ENCODE results near the gene UNC45A. TPM values are rescaled to one million over a fixed set of nuclear protein-coding genes. Genes with fewer than 3 reads are reported as not detected.
A peak's percentile ranks its signal among the peaks of the same experiment; 100 is the strongest.

The UNC45A gene
- total and polyA plus RNA-seq, 8 donors, result 29.2 to 51.3 (median 34.2) TPM

GRCh38 chr15:90989040-90989768, 54.1 kb downstream of the UNC45A start:
- TF ChIP-seq CTCF (IDR thresholded peaks at IDR 0.05), result no peak
- H3K27me3 ChIP-seq, result no peaks in the 10 kb centered on the region
- H3K36me3 ChIP-seq, result no peaks in the 10 kb centered on the region
- no peak overlapping the region for H3K4me3 ChIP-seq
- H3K27ac ChIP-seq, result no peak overlapping the region
- peaks cover 0 to 4% (median 4%) of the 10 kb centered on the region in 3 donors for H3K4me1 ChIP-seq
- no peaks in the 10 kb centered on the region for H3K9me3 ChIP-seq
- intact Hi-C loops (cut with DNase I), result no loop called here
- DNase-seq (no peak), ATAC-seq (peak in 1 of 4 donors; percentile 19), FAIRE-seq (no peak)
- WGBS, 2 donors, result 93 to 94% methylated on average over 7 of the region's 7 CpGs

- intact Hi-C loops (cut with DNase I), result no loop called here
- Histone ChIP-seq H3K27ac (no peak overlapping the region), H3K36me3 (no peaks in the 10 kb centered on the region), H3K4me1 (peaks cover 3 to 4% (median 4%) of the 10 kb centered on the region in 3 donors), H3K27me3 (no peaks in the 10 kb centered on the region), H3K9me3 (no peaks in the 10 kb centered on the region), H3K4me3 (no peak overlapping the region)
- ATAC-seq (no peak), DNase-seq (no peak), FAIRE-seq (no peak)
- TF ChIP-seq CTCF (IDR thresholded peaks at IDR 0.05), result no peak
- 94 to 98% methylated on average over 4 of the region's 4 CpGs for WGBS, 2 donors
These were observed 55.4 kb downstream of the UNC45A start for GRCh38 chr15:90990446-90990845.

- intact Hi-C loops (cut with DNase I), result no loop called here
- no peaks in the 10 kb centered on the region for H3K27me3 ChIP-seq
- no peaks in the 10 kb centered on the region for H3K9me3 ChIP-seq
- DNase-seq, result no peak
- ATAC-seq, result no peak
- TF ChIP-seq CTCF (IDR thresholded peaks at IDR 0.05), result no peak
- peaks cover 3 to 4% (median 4%) of the 10 kb centered on the region in 3 donors for H3K4me1 ChIP-seq
- no peaks in the 10 kb centered on the region for H3K36me3 ChIP-seq
- H3K27ac ChIP-seq, result no peak overlapping the region
- WGBS, 2 donors, result 89 to 90% methylated on average over 6 of the region's 6 CpGs
- FAIRE-seq, result no peak
- no peak overlapping the region for H3K4me3 ChIP-seq
These were observed 56.7 kb downstream of the UNC45A start for GRCh38 chr15:90991587-90992285.

GRCh38 chr15:90994059-90994416, 59.0 kb downstream of the UNC45A start:
- H3K4me1 ChIP-seq, result peaks cover 3 to 4% (median 4%) of the 10 kb centered on the region in 3 donors
- intact Hi-C loops (cut with DNase I), result no loop called here
- H3K36me3 ChIP-seq, result peaks cover 0 to 8% (median 0%) of the 10 kb centered on the region in 3 donors
- TF ChIP-seq CTCF (IDR thresholded peaks at IDR 0.05), result no peak
- WGBS, 2 donors, result 0% methylated on average over 35 to 50 of the region's 50 CpGs
- no peaks in the 10 kb centered on the region for H3K27me3 ChIP-seq
- peak in 2 of 6 donors; percentile 55 to 69 for DNase-seq
- H3K4me3 ChIP-seq, result peak overlapping the region; percentile 78 to 99 (median 90)
- H3K27ac ChIP-seq, result peak overlapping the region; percentile 67 to 83 (median 71)
- no peak for FAIRE-seq
- ATAC-seq, result peak; percentile 35 to 50 (median 44)
- no peaks in the 10 kb centered on the region for H3K9me3 ChIP-seq

Data from pancreas (tissue), 10 donors.